Mammary epithelial cell (primary cell): ENCODE results near the gene CCSER2.

Experiments
- EZH2 ChIP-seq: IDR thresholded peaks from 2 replicates; pipeline ENCODE4 v1.6.1; 2012; ENCODE audit warnings: low read length, inconsistent platforms, borderline replicate concordance
- TF ChIP-seq, protein P1 (sequence below), 2 donors: IDR thresholded peaks in 1 of 2; conservative IDR thresholded peaks in 1 of 2; 2 replicates each; pipeline ENCODE4 v1.5.1; 2011 to 2012; ENCODE audit warnings: inconsistent platforms in 2 of 2, low read length in 2 of 2, mild to moderate bottlenecking in 2 of 2, control low read depth in 1 of 2, low read depth in 1 of 2; ENCODE audit not compliant: insufficient read depth in 1 of 2; ENCODE audit errors: extremely low read depth in 1 of 2

DNA sequence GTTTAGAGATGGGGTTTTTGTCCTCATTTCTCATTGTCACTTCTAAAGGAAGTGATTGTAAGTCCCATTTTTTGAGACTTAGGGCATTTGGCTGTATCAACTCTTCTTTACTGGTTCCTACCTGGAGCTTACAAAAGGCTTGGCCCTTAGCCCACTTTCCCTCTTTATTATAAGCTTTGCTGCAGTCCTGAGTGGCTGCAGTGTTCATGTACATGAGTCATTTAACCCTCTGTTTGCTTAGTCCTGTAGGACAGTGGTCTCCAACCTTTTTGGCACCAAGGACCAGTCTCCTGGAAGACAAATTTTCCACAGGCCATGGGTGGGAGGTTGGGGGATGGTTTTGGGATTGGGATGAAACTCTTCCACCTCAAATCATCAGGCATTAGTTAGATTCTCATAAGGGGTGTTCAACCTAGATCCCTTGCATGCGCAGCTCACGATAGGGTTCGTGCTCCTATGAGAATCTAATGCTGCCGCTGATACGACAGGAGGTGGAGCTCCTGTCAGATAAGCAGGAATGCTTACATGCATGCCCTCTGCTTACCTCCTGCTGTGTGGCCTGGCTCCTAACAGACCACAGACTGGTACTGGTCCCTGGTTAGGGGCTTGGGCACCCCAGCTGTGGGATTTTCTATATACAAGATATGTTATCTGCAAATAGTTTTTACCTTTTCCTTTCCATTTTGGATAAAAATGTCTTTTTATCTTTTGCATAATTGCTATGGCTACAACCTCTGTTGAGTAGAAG is 99.7 kb downstream of the CCSER2 start:
- TF ChIP-seq, protein P1, sequence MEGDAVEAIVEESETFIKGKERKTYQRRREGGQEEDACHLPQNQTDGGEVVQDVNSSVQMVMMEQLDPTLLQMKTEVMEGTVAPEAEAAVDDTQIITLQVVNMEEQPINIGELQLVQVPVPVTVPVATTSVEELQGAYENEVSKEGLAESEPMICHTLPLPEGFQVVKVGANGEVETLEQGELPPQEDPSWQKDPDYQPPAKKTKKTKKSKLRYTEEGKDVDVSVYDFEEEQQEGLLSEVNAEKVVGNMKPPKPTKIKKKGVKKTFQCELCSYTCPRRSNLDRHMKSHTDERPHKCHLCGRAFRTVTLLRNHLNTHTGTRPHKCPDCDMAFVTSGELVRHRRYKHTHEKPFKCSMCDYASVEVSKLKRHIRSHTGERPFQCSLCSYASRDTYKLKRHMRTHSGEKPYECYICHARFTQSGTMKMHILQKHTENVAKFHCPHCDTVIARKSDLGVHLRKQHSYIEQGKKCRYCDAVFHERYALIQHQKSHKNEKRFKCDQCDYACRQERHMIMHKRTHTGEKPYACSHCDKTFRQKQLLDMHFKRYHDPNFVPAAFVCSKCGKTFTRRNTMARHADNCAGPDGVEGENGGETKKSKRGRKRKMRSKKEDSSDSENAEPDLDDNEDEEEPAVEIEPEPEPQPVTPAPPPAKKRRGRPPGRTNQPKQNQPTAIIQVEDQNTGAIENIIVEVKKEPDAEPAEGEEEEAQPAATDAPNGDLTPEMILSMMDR (conservative IDR thresholded peaks at IDR 0.05 in 1 of 2, IDR thresholded peaks at IDR 0.05 in 1 of 2; ENCODE audit: extremely low read depth in 1 of 2, insufficient read depth in 1 of 2, low read depth in 1 of 2, low read length in 2 of 2): no peak
- TF ChIP-seq EZH2: no peak
